Measurements from ENCODE around the gene NUBP2. TPM values are rescaled to one million over a fixed set of nuclear protein-coding genes. Genes with fewer than 3 reads are reported as not detected.

NUBP2 gene
- 10 to 100 TPM; 47.8 to 50.1 TPM for total RNA-seq

GRCh38 chr16:1782408-1783264, at the start of gene NUBP2, which contains the start of gene SPSB3:
Gene NUBP2 (plus strand): TSS chr16:1782960. CDS start chr16:1783021, 61 bp downstream.
Gene SPSB3 (minus strand): TSS chr16:1782571. CDS start chr16:1781483, 1,088 bp downstream.
- ATAC-seq (replicated peaks in 1 of 2) (peak; percentile 91), DNase-seq (peak; percentile 98 to 100)
- Mint-ChIP-seq H3K36me3 (ENCODE audit: insufficient read depth in 2 of 2) (peaks cover 0 to 2% of the 10 kb centered on the region in 2 donors), H3K27me3 (ENCODE audit: low read depth) (no peaks in the 10 kb centered on the region), H3K4me1 (ENCODE audit: low read depth) (peaks cover 27% of the 10 kb centered on the region), H3K27ac (peak within 1 kb of the TSS; percentile 61), H3K4me3 (peak within 1 kb of the TSS; percentile 88 to 96), H3K9me3 (no peaks in the 10 kb centered on the region)

GRCh38 chr16:1734123-1734522, 48.6 kb upstream of the NUBP2 start:
- H3K4me3 Mint-ChIP-seq = no peak overlapping the region
- H3K36me3 Mint-ChIP-seq (ENCODE audit: insufficient read depth in 2 of 2) = peaks cover 0 to 1% of the 10 kb centered on the region in 2 donors
- H3K27ac Mint-ChIP-seq = no peak overlapping the region
- H3K4me1 Mint-ChIP-seq (ENCODE audit: low read depth) = no peaks in the 10 kb centered on the region
- no peak for DNase-seq
- H3K9me3 Mint-ChIP-seq = no peaks in the 10 kb centered on the region
- H3K27me3 Mint-ChIP-seq (ENCODE audit: low read depth) = no peaks in the 10 kb centered on the region
- ATAC-seq (replicated peaks in 1 of 2) = no peak

- Mint-ChIP-seq H3K4me3 (no peak overlapping the region), H3K4me1 (ENCODE audit: low read depth) (no peaks in the 10 kb centered on the region), H3K27ac (no peak overlapping the region), H3K9me3 (no peaks in the 10 kb centered on the region), H3K36me3 (ENCODE audit: insufficient read depth in 2 of 2) (peaks cover 0 to 1% of the 10 kb centered on the region in 2 donors), H3K27me3 (ENCODE audit: low read depth) (no peaks in the 10 kb centered on the region)
- no peak for ATAC-seq (replicated peaks in 1 of 2)
- DNase-seq = no peak
Observed at GRCh38 chr16:1734816-1735215, 47.9 kb upstream of the NUBP2 start.

- Mint-ChIP-seq H3K36me3 (ENCODE audit: insufficient read depth in 2 of 2) (no peaks in the 10 kb centered on the region), H3K4me3 (no peak overlapping the region), H3K27me3 (ENCODE audit: low read depth) (no peaks in the 10 kb centered on the region), H3K9me3 (no peaks in the 10 kb centered on the region), H3K4me1 (ENCODE audit: low read depth) (no peaks in the 10 kb centered on the region), H3K27ac (no peak overlapping the region)
- ATAC-seq (replicated peaks in 1 of 2) (no peak), DNase-seq (no peak)
Observed at GRCh38 chr16:1740234-1740633, 42.5 kb upstream of the NUBP2 start.

- Mint-ChIP-seq H3K9me3 (no peaks in the 10 kb centered on the region), H3K36me3 (ENCODE audit: insufficient read depth in 2 of 2) (no peaks in the 10 kb centered on the region)
- ATAC-seq (replicated peaks in 1 of 2) = no peak
Observed at GRCh38 chr16:1740781-1741490, 41.8 kb upstream of the NUBP2 start.

GRCh38 chr16:1741553-1742165, 41.1 kb upstream of the NUBP2 start:
- no peak for ATAC-seq (replicated peaks in 1 of 2)
- Mint-ChIP-seq H3K27me3 (ENCODE audit: low read depth) (no peaks in the 10 kb centered on the region), H3K9me3 (no peaks in the 10 kb centered on the region), H3K36me3 (ENCODE audit: insufficient read depth in 2 of 2) (no peaks in the 10 kb centered on the region), H3K4me1 (ENCODE audit: low read depth) (no peaks in the 10 kb centered on the region), H3K4me3 (no peak overlapping the region), H3K27ac (no peak overlapping the region)
- no peak for DNase-seq

More at GRCh38 chr16:1740781-1741490, 41.8 kb upstream of the NUBP2 start:
- Mint-ChIP-seq H3K27ac (no peak overlapping the region), H3K27me3 (ENCODE audit: low read depth) (no peaks in the 10 kb centered on the region), H3K4me1 (ENCODE audit: low read depth) (no peaks in the 10 kb centered on the region), H3K4me3 (no peak overlapping the region)
- no peak for DNase-seq

GRCh38 chr16:1743376-1744337, 39.1 kb upstream of the NUBP2 start:
- H3K9me3 Mint-ChIP-seq = no peaks in the 10 kb centered on the region
- H3K4me3 Mint-ChIP-seq = no peak overlapping the region
- ATAC-seq (replicated peaks in 1 of 2) (no peak), DNase-seq (no peak)
- H3K27me3 Mint-ChIP-seq (ENCODE audit: low read depth) = no peaks in the 10 kb centered on the region
- H3K4me1 Mint-ChIP-seq (ENCODE audit: low read depth) = no peaks in the 10 kb centered on the region
- H3K27ac Mint-ChIP-seq = no peak overlapping the region
- H3K36me3 Mint-ChIP-seq (ENCODE audit: insufficient read depth in 2 of 2) = no peaks in the 10 kb centered on the region

- no peaks in the 10 kb centered on the region for H3K9me3 Mint-ChIP-seq
- ATAC-seq (replicated peaks in 1 of 2) (no peak), DNase-seq (no peak)
- H3K27me3 Mint-ChIP-seq (ENCODE audit: low read depth) = no peaks in the 10 kb centered on the region
- no peaks in the 10 kb centered on the region for H3K4me1 Mint-ChIP-seq (ENCODE audit: low read depth)
- no peaks in the 10 kb centered on the region for H3K36me3 Mint-ChIP-seq (ENCODE audit: insufficient read depth in 2 of 2)
- no peak overlapping the region for H3K4me3 Mint-ChIP-seq
- H3K27ac Mint-ChIP-seq = no peak overlapping the region
Observed at GRCh38 chr16:1744338-1744840, 38.4 kb upstream of the NUBP2 start.

GRCh38 chr16:1745181-1745899, 37.4 kb upstream of the NUBP2 start:
- ATAC-seq (replicated peaks in 1 of 2) = no peak
- no peak overlapping the region for H3K27ac Mint-ChIP-seq

GRCh38 chr16:1745900-1746692, 36.7 kb upstream of the NUBP2 start:
- Mint-ChIP-seq H3K27me3 (ENCODE audit: low read depth) (no peaks in the 10 kb centered on the region), H3K4me1 (ENCODE audit: low read depth) (no peaks in the 10 kb centered on the region), H3K36me3 (ENCODE audit: insufficient read depth in 2 of 2) (no peaks in the 10 kb centered on the region), H3K4me3 (no peak overlapping the region), H3K27ac (no peak overlapping the region), H3K9me3 (no peaks in the 10 kb centered on the region)
- DNase-seq = no peak
- ATAC-seq (replicated peaks in 1 of 2) = no peak

More at GRCh38 chr16:1745181-1745899, 37.4 kb upstream of the NUBP2 start:
- Mint-ChIP-seq H3K9me3 (no peaks in the 10 kb centered on the region), H3K4me3 (no peak overlapping the region), H3K36me3 (ENCODE audit: insufficient read depth in 2 of 2) (no peaks in the 10 kb centered on the region), H3K4me1 (ENCODE audit: low read depth) (no peaks in the 10 kb centered on the region), H3K27me3 (ENCODE audit: low read depth) (no peaks in the 10 kb centered on the region)
- DNase-seq = no peak

GRCh38 chr16:1746693-1747195, 36.0 kb upstream of the NUBP2 start:
- Mint-ChIP-seq H3K4me1 (ENCODE audit: low read depth) (no peaks in the 10 kb centered on the region), H3K36me3 (ENCODE audit: insufficient read depth in 2 of 2) (no peaks in the 10 kb centered on the region), H3K27me3 (ENCODE audit: low read depth) (no peaks in the 10 kb centered on the region), H3K9me3 (no peaks in the 10 kb centered on the region), H3K27ac (no peak overlapping the region), H3K4me3 (no peak overlapping the region)
- DNase-seq = no peak
- ATAC-seq (replicated peaks in 1 of 2) = no peak

All from activated T-cell treated with anti-CD3 and anti-CD28 coated beads, Interleukin-2, amount 50 U/mL, for 72 hours (primary cell).